PFSK-1 (cell line): Measurements from ENCODE around the gene RALGPS1.

Experiments
- FOXP2 ChIP-seq: optimal IDR thresholded peaks from 2 replicates; pipeline ENCODE3; 2011; ENCODE audit warnings: borderline replicate concordance, control low read depth, inconsistent platforms; ENCODE audit not compliant: insufficient read depth; ENCODE audit errors: extremely low read length, extremely low read depth
- POLR2AphosphoS5 ChIP-seq: IDR thresholded peaks from 2 replicates; pipeline ENCODE4 v1.6.1; 2012; ENCODE audit warnings: low read depth, mild to moderate bottlenecking, control low read depth, low read length, moderate library complexity
- REST ChIP-seq, 2 experiments: IDR thresholded peaks; 2 replicates each; pipeline versions ENCODE4 v1.6.1 to v1.8.0; 2011 to 2012; ENCODE audit warnings: low read depth in 2 of 2, low read length in 2 of 2, control low read depth in 1 of 2, inconsistent platforms in 1 of 2, mild to moderate bottlenecking in 1 of 2, moderate library complexity in 1 of 2; ENCODE audit not compliant: insufficient read depth in 1 of 2
- SIN3A ChIP-seq: IDR thresholded peaks from 2 replicates; pipeline ENCODE4 v1.6.1; 2012; ENCODE audit warnings: mild to moderate bottlenecking, low read length, moderate library complexity, borderline replicate concordance; ENCODE audit not compliant: insufficient read depth
- TAF1 ChIP-seq: IDR thresholded peaks from 2 replicates; pipeline ENCODE4 v1.6.1; 2012; ENCODE audit warnings: low read length, control low read depth, borderline replicate concordance; ENCODE audit not compliant: insufficient read depth

GRCh38 chr9:127184641-127185040, 270.1 kb downstream of the RALGPS1 start:
- TF ChIP-seq TAF1, result no peak
- no peak for TF ChIP-seq POLR2AphosphoS5
- TF ChIP-seq REST (IDR thresholded peaks at IDR 0.05; ENCODE audit: insufficient read depth in 1 of 2, low read depth in 2 of 2, low read length in 2 of 2), result no peak
- no peak for TF ChIP-seq SIN3A
- no peak for TF ChIP-seq FOXP2
